IPS-18c (cell line): ENCODE results near the gene ITGAD.
"Not testable (repeated sequence)": the region's sequence is repeated elsewhere in the genome, so short reads cannot be mapped to it uniquely, and the experiment has no call there.

ENCODE experiments used
- H3K4me3 ChIP-seq: 2 replicates; pipeline ENCODE4 v1.7.0; 2013; ENCODE audit warnings: low read depth, mild to moderate bottlenecking, low read length, moderate library complexity; ENCODE audit not compliant: insufficient read depth
- H3K9me3 ChIP-seq: one replicate; pipeline ENCODE4 v1.6.1; 2013; ENCODE audit warnings: mild to moderate bottlenecking, low read length, moderate library complexity; ENCODE audit not compliant: control insufficient read depth, insufficient read depth

The ITGAD gene

GRCh38 chr16:31416371-31416770 lies 23.2 kb downstream of the ITGAD start:
- no peak overlapping the region for H3K4me3 ChIP-seq
- H3K9me3 ChIP-seq = no peaks in the 10 kb centered on the region

- H3K4me3 ChIP-seq, H3K9me3 ChIP-seq: not testable (repeated sequence)
These were observed 23.9 kb downstream of the ITGAD start for GRCh38 chr16:31417036-31417435.

- Histone ChIP-seq H3K4me3 (no peak overlapping the region), H3K9me3 (no peaks in the 10 kb centered on the region)
These were observed 24.8 kb downstream of the ITGAD start for GRCh38 chr16:31417916-31418315.

- no peaks in the 10 kb centered on the region for H3K9me3 ChIP-seq
- H3K4me3 ChIP-seq = no peak overlapping the region
These were observed 26.9 kb downstream of the ITGAD start for GRCh38 chr16:31420037-31420436.

- H3K4me3 ChIP-seq = no peak overlapping the region
- H3K9me3 ChIP-seq = no peaks in the 10 kb centered on the region
These were observed 28.5 kb downstream of the ITGAD start for GRCh38 chr16:31421587-31421986.

- Histone ChIP-seq H3K4me3 (no peak overlapping the region), H3K9me3 (no peaks in the 10 kb centered on the region)
These were observed 30.1 kb downstream of the ITGAD start for GRCh38 chr16:31423241-31423640.

- no peak overlapping the region for H3K4me3 ChIP-seq
- no peaks in the 10 kb centered on the region for H3K9me3 ChIP-seq
These were observed 30.7 kb downstream of the ITGAD start for GRCh38 chr16:31423801-31424200.

- Histone ChIP-seq H3K4me3 (no peak overlapping the region), H3K9me3 (no peaks in the 10 kb centered on the region)
These were observed 34.5 kb downstream of the ITGAD start for GRCh38 chr16:31427441-31428278.

GRCh38 chr16:31428279-31428597 lies 35.1 kb downstream of the ITGAD start, which contains the start of gene COX6A2:
Gene COX6A2 (minus strand): TSS chr16:31428360. CDS start chr16:31428325, 35 bp downstream.
- H3K4me3 ChIP-seq = no peak within 1 kb of the TSS
- no peaks in the 10 kb centered on the region for H3K9me3 ChIP-seq

- Histone ChIP-seq H3K4me3 (no peak overlapping the region), H3K9me3 (no peaks in the 10 kb centered on the region)
These were observed 35.6 kb downstream of the ITGAD start for GRCh38 chr16:31428638-31429247.

GRCh38 chr16:31429314-31429713 lies 36.2 kb downstream of the ITGAD start:
- Histone ChIP-seq H3K4me3 (no peak overlapping the region), H3K9me3 (no peaks in the 10 kb centered on the region)

GRCh38 chr16:31429796-31430195 lies 36.7 kb downstream of the ITGAD start:
- Histone ChIP-seq H3K9me3 (no peaks in the 10 kb centered on the region), H3K4me3 (no peak overlapping the region)

- Histone ChIP-seq H3K9me3 (no peaks in the 10 kb centered on the region), H3K4me3 (no peak overlapping the region)
These were observed 37.4 kb downstream of the ITGAD start for GRCh38 chr16:31430380-31431052.

GRCh38 chr16:31435341-31436220 lies 42.4 kb downstream of the ITGAD start:
- Histone ChIP-seq H3K4me3 (no peak overlapping the region), H3K9me3 (no peaks in the 10 kb centered on the region)

- H3K9me3 ChIP-seq = no peaks in the 10 kb centered on the region
- H3K4me3 ChIP-seq = no peak overlapping the region
These were observed 43.3 kb downstream of the ITGAD start for GRCh38 chr16:31436221-31437045.

- H3K9me3 ChIP-seq = no peaks in the 10 kb centered on the region
- no peak overlapping the region for H3K4me3 ChIP-seq
These were observed 45.3 kb downstream of the ITGAD start for GRCh38 chr16:31438414-31438813.
